ENCODE data around the gene ZNF33B. TPM values are rescaled to one million over a fixed set of nuclear protein-coding genes. Genes with fewer than 3 reads are reported as not detected.

Gene ZNF33B
- total and polyA plus RNA-seq, 9 of the 15 experiments (the other 6 are each of a cell fraction or from before 2014, with no cell fraction given): 6.9 to 23.9 (median 15.4) TPM

DNA sequence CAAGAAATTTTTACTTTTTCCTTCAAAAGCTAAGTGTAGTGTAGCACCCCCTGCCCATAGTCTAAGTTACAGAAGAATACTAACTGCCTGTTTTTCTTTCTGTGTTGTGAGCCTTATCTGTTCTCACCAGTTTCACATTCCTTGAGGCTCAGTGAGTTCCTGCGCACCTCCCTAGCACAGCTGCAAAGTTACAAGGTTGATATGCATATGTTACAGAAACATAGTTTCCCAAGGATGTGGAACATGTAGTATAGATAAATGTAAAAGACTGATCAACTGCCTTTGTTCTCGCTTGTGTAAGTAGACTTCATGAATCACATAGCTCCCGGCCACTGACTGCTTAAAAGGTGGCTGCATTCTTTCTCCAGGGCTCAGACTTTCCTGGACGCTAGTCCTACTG, 6.7 kb upstream of the ZNF33B start (continued):
- TF ChIP-seq TRIM25 (IDR thresholded peaks at IDR 0.05; ENCODE audit: borderline replicate concordance) (no peak), ZNF24 (IDR thresholded peaks at IDR 0.05) (no peak), TCF7L2 (IDR thresholded peaks at IDR 0.05; ENCODE audit: low read depth, low read length) (no peak), ZNF766 (CRISPR knock-in tag; conservative IDR thresholded peaks at IDR 0.05) (peak; percentile 40; the same call in 1 of the 2 replicates), XRCC5 (IDR thresholded peaks at IDR 0.05; ENCODE audit: low read depth, low read length) (no peak), SMARCA5 (IDR thresholded peaks at IDR 0.05) (no peak), HMG20A (CRISPR knock-in tag; conservative IDR thresholded peaks at IDR 0.05) (no peak), PRMT5 (CRISPR knock-in tag; IDR thresholded peaks at IDR 0.05) (no peak), HNRNPLL (IDR thresholded peaks at IDR 0.05; ENCODE audit: low read depth, low read length, poor library complexity, severe bottlenecking) (no peak), ZNF830 (CRISPR knock-in tag; IDR thresholded peaks at IDR 0.05) (no peak), SMAD1 (IDR thresholded peaks at IDR 0.05; ENCODE audit: low read depth, low read length, partially characterized antibody) (no peak), RFX7 (CRISPR knock-in tag; IDR thresholded peaks at IDR 0.05) (no peak), HLTF (IDR thresholded peaks at IDR 0.05) (no peak), NCOA2 (IDR thresholded peaks at IDR 0.05; ENCODE audit: partially characterized antibody in 2 of 2) (no peak), ESRRB (CRISPR knock-in tag; IDR thresholded peaks at IDR 0.05; ENCODE audit: borderline replicate concordance) (no peak), FIP1L1 (IDR thresholded peaks at IDR 0.05; ENCODE audit: low read depth, low read length, poor library complexity, severe bottlenecking) (no peak), SMC3 (conservative IDR thresholded peaks at IDR 0.05; ENCODE audit: insufficient read depth, low read depth, low read length) (no peak), MCM5 (IDR thresholded peaks at IDR 0.05; ENCODE audit: low read depth) (no peak), L3MBTL2 (IDR thresholded peaks at IDR 0.05) (peak; percentile 37; the same call in 1 of the 2 replicates), TAF9B (IDR thresholded peaks at IDR 0.05; ENCODE audit: partially characterized antibody) (peak; percentile 44), IFI16 (CRISPR knock-in tag; IDR thresholded peaks at IDR 0.05) (no peak), C11orf30 (IDR thresholded peaks at IDR 0.05; ENCODE audit: low read depth) (no peak), NONO (IDR thresholded peaks at IDR 0.05; ENCODE audit: low read depth in 2 of 2, low read length in 1 of 2) (no peak), TSC22D4 (tag; IDR thresholded peaks at IDR 0.05) (no peak)
- TF ChIP-seq, protein P1, sequence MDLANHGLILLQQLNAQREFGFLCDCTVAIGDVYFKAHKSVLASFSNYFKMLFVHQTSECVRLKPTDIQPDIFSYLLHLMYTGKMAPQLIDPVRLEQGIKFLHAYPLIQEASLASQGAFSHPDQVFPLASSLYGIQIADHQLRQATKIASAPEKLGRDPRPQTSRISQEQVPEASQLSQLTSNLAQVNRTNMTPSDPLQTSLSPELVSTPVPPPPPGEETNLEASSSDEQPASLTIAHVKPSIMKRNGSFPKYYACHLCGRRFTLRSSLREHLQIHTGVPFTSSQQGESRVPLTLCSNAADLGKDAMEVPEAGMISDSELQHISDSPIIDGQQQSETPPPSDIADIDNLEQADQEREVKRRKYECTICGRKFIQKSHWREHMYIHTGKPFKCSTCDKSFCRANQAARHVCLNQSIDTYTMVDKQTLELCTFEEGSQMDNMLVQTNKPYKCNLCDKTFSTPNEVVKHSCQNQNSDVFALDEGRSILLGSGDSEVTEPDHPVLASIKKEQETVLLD (IDR thresholded peaks at IDR 0.05): peak; percentile 24; the same call in 1 of the 2 replicates
- TF ChIP-seq, protein P2, sequence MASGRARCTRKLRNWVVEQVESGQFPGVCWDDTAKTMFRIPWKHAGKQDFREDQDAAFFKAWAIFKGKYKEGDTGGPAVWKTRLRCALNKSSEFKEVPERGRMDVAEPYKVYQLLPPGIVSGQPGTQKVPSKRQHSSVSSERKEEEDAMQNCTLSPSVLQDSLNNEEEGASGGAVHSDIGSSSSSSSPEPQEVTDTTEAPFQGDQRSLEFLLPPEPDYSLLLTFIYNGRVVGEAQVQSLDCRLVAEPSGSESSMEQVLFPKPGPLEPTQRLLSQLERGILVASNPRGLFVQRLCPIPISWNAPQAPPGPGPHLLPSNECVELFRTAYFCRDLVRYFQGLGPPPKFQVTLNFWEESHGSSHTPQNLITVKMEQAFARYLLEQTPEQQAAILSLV (tag; IDR thresholded peaks at IDR 0.05): no peak
- TF ChIP-seq, protein P3, sequence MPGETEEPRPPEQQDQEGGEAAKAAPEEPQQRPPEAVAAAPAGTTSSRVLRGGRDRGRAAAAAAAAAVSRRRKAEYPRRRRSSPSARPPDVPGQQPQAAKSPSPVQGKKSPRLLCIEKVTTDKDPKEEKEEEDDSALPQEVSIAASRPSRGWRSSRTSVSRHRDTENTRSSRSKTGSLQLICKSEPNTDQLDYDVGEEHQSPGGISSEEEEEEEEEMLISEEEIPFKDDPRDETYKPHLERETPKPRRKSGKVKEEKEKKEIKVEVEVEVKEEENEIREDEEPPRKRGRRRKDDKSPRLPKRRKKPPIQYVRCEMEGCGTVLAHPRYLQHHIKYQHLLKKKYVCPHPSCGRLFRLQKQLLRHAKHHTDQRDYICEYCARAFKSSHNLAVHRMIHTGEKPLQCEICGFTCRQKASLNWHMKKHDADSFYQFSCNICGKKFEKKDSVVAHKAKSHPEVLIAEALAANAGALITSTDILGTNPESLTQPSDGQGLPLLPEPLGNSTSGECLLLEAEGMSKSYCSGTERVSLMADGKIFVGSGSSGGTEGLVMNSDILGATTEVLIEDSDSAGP (CRISPR knock-in tag; IDR thresholded peaks at IDR 0.05): no peak
